HepG2 (cell line): Measurements from ENCODE around the gene SLC29A3. TPM values are rescaled to one million over a fixed set of nuclear protein-coding genes. Genes with fewer than 3 reads are reported as not detected.

Experiments used
- ATAD3A ChIP-seq: sonication (generic); formaldehyde crosslinking; IDR thresholded peaks from 2 replicates; pipeline ENCODE4 v1.4.0; 2020; ENCODE audit warnings: missing genetic modification reagents
- GATAD2A ChIP-seq: IDR thresholded peaks from 2 replicates; pipeline ENCODE4 v1.6.1; 2016
- HNF4A ChIP-seq: sonication (generic); formaldehyde crosslinking; IDR thresholded peaks from 2 replicates; pipeline ENCODE4 v1.4.0; 2020; ENCODE audit warnings: missing genetic modification reagents
- JDP2 ChIP-seq: sonication (generic); formaldehyde crosslinking; IDR thresholded peaks from 2 replicates; pipeline ENCODE4 v1.8.1; 2022; ENCODE audit warnings: missing genetic modification reagents, borderline replicate concordance
- MXD4 ChIP-seq: IDR thresholded peaks from 2 replicates; pipeline ENCODE4 v1.6.1; 2016; ENCODE audit warnings: mild to moderate bottlenecking, missing biosample characterization, missing genetic modification reagents
- SOX6 ChIP-seq, 2 experiments: fragments of 450-650 bp in 1 of 2; sonication (generic) in 1 of 2; formaldehyde crosslinking in 1 of 2; IDR thresholded peaks; 2 replicates each; pipeline versions ENCODE4 v1.4.0 to v1.6.1; 2017 to 2020; ENCODE audit warnings: antibody characterized with exemption in 1 of 2, mild to moderate bottlenecking in 1 of 2, missing genetic modification reagents in 1 of 2
- TAF15 ChIP-seq: fragments of 200-400 bp; formaldehyde crosslinking; IDR thresholded peaks from one replicate; pipeline ENCODE4 v1.6.1; 2018; ENCODE audit warnings: mild to moderate bottlenecking, low read depth, low read length; ENCODE audit not compliant: poor library complexity, severe bottlenecking
- TARDBP ChIP-seq: sonication (generic); formaldehyde crosslinking; IDR thresholded peaks from 2 replicates; pipeline ENCODE4 v1.8.0; 2022; ENCODE audit warnings: mild to moderate bottlenecking, missing genetic modification reagents
- TOPORS ChIP-seq: sonication (generic); formaldehyde crosslinking; IDR thresholded peaks from 2 replicates; pipeline ENCODE4 v1.8.0; 2023; ENCODE audit warnings: mild to moderate bottlenecking, missing genetic modification reagents
- U2AF1 ChIP-seq: fragments of 200-400 bp; formaldehyde crosslinking; optimal IDR thresholded peaks from 2 replicates; pipeline ENCODE3; 2017; ENCODE audit warnings: mild to moderate bottlenecking, low read depth, low read length
- ZNF547 ChIP-seq: sonication (generic); formaldehyde crosslinking; IDR thresholded peaks from 2 replicates; pipeline ENCODE4 v1.5.1; 2020; ENCODE audit warnings: mild to moderate bottlenecking, missing genetic modification reagents
- ZNF776 ChIP-seq: sonication (generic); formaldehyde crosslinking; IDR thresholded peaks from 2 replicates; pipeline ENCODE4 v1.4.0; 2020; ENCODE audit warnings: mild to moderate bottlenecking, missing genetic modification reagents
- ZZZ3 ChIP-seq: sonication (generic); formaldehyde crosslinking; IDR thresholded peaks from 2 replicates; pipeline ENCODE4 v1.4.0; 2020; ENCODE audit warnings: missing genetic modification reagents, mild to moderate bottlenecking, borderline replicate concordance
- polyA plus RNA-seq, 8 experiments: library from polyadenylated mRNA; depleted of rRNA in 3 of 8; stranded (reverse) in 7 of 8; unstranded in 1 of 8; fragments of >200 nt; fragmentation: Illumina TruSeq in 4 of 8; extraction: Trizol in 4 of 8; gene quantifications; 2 replicates each; pipeline versions ENCODE4 v1.2.1 to v1.2.3, GENCODE V29; 2011 to 2016; ENCODE audit warnings: low read depth in 4 of 8, missing spikeins in 1 of 8, mixed read lengths in 1 of 8; ENCODE audit not compliant: insufficient read depth in 1 of 8
- total RNA-seq, 5 experiments: library from RNA; depleted of rRNA; stranded (reverse); fragments of >200 nt; fragmentation: Illumina TruSeq; extraction: Trizol; gene quantifications; 2 replicates each; pipeline ENCODE4 v1.2.3, GENCODE V29; 2016; ENCODE audit warnings: low read depth in 1 of 5
- TF ChIP-seq, protein P1 (sequence below): sonication (generic); formaldehyde crosslinking; IDR thresholded peaks from 2 replicates; pipeline ENCODE4 v1.8.0; 2022; ENCODE audit warnings: mild to moderate bottlenecking, missing genetic modification reagents, moderate library complexity
- TF ChIP-seq, protein P2 (sequence below): sonication (generic); formaldehyde crosslinking; IDR thresholded peaks from 2 replicates; pipeline ENCODE4 v1.8.1; 2023; ENCODE audit warnings: missing genetic modification reagents, inconsistent platforms, borderline replicate concordance
- TF ChIP-seq, protein P3 (sequence below): sonication (generic); formaldehyde crosslinking; IDR thresholded peaks from 2 replicates; pipeline ENCODE4 v1.4.0; 2020; ENCODE audit warnings: missing genetic modification reagents
- TF ChIP-seq, protein P4 (sequence below): sonication (generic); formaldehyde crosslinking; IDR thresholded peaks from 2 replicates; pipeline ENCODE4 v1.4.0; 2020; ENCODE audit warnings: missing genetic modification reagents

Gene SLC29A3
- total and polyA plus RNA-seq, 2 of the 13 experiments (the other 11 are each of a cell fraction or from before 2014, with no cell fraction given): 8.6 to 11.8 TPM

DNA sequence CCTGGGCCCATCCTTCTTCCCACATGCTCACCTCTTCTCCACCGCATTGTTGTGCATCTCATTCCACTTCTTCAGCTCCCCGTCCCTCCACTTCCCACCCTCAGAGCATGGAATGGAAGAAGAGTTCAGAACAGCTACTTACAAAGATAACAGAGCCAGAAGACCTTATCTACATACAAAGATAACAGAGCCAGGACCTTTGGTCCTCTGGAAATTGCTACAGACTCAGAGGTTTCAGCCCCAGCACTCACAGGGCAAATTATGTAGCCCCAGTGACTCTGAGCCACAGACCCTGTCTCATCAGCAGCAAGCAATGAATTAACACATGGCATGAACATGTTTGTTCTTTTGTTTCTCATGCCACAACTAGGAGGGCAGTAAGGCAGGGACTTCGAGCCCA is 28.7 kb upstream of the SLC29A3 start (continued):
- TF ChIP-seq ZZZ3 (CRISPR knock-in tag): no peak
- TF ChIP-seq, protein P1, sequence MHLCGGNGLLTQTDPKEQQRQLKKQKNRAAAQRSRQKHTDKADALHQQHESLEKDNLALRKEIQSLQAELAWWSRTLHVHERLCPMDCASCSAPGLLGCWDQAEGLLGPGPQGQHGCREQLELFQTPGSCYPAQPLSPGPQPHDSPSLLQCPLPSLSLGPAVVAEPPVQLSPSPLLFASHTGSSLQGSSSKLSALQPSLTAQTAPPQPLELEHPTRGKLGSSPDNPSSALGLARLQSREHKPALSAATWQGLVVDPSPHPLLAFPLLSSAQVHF (CRISPR knock-in tag): no peak
- peak; percentile 47 for TF ChIP-seq HNF4A
- no peak for TF ChIP-seq GATAD2A (CRISPR knock-in tag)
- TF ChIP-seq, protein P2, sequence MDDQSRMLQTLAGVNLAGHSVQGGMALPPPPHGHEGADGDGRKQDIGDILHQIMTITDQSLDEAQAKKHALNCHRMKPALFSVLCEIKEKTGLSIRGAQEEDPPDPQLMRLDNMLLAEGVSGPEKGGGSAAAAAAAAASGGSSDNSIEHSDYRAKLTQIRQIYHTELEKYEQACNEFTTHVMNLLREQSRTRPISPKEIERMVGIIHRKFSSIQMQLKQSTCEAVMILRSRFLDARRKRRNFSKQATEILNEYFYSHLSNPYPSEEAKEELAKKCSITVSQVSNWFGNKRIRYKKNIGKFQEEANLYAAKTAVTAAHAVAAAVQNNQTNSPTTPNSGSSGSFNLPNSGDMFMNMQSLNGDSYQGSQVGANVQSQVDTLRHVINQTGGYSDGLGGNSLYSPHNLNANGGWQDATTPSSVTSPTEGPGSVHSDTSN: no peak
- no peak for TF ChIP-seq TARDBP (CRISPR knock-in tag)
- no peak for TF ChIP-seq U2AF1
- no peak for TF ChIP-seq JDP2
- TF ChIP-seq MXD4: no peak
- no peak for TF ChIP-seq ZNF776 (CRISPR knock-in tag)
- no peak for TF ChIP-seq SOX6 (IDR thresholded peaks at IDR 0.05)
- peak; percentile 4; the same call in 1 of the 2 replicates for TF ChIP-seq SOX6 (CRISPR knock-in tag; IDR thresholded peaks at IDR 0.05)
- TF ChIP-seq ZNF547 (CRISPR knock-in tag): no peak
- TF ChIP-seq TOPORS (CRISPR knock-in tag): no peak
- no peak for TF ChIP-seq ATAD3A (CRISPR knock-in tag)
- TF ChIP-seq, protein P3, sequence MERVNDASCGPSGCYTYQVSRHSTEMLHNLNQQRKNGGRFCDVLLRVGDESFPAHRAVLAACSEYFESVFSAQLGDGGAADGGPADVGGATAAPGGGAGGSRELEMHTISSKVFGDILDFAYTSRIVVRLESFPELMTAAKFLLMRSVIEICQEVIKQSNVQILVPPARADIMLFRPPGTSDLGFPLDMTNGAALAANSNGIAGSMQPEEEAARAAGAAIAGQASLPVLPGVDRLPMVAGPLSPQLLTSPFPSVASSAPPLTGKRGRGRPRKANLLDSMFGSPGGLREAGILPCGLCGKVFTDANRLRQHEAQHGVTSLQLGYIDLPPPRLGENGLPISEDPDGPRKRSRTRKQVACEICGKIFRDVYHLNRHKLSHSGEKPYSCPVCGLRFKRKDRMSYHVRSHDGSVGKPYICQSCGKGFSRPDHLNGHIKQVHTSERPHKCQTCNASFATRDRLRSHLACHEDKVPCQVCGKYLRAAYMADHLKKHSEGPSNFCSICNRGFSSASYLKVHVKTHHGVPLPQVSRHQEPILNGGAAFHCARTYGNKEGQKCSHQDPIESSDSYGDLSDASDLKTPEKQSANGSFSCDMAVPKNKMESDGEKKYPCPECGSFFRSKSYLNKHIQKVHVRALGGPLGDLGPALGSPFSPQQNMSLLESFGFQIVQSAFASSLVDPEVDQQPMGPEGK (CRISPR knock-in tag): no peak
- TF ChIP-seq, protein P4, sequence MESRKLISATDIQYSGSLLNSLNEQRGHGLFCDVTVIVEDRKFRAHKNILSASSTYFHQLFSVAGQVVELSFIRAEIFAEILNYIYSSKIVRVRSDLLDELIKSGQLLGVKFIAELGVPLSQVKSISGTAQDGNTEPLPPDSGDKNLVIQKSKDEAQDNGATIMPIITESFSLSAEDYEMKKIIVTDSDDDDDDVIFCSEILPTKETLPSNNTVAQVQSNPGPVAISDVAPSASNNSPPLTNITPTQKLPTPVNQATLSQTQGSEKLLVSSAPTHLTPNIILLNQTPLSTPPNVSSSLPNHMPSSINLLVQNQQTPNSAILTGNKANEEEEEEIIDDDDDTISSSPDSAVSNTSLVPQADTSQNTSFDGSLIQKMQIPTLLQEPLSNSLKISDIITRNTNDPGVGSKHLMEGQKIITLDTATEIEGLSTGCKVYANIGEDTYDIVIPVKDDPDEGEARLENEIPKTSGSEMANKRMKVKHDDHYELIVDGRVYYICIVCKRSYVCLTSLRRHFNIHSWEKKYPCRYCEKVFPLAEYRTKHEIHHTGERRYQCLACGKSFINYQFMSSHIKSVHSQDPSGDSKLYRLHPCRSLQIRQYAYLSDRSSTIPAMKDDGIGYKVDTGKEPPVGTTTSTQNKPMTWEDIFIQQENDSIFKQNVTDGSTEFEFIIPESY: no peak
- TF ChIP-seq TAF15: no peak
